Activated gamma-delta T cell treated with anti-CD3 and anti-CD28 coated beads, Interleukin-2, amount 50 U/mL, for 16 hours (primary cell): ENCODE data around the gene ESR1.

Experiments used
- DNase-seq: peaks from one replicate; pipeline ENCODE4 v3.0.0-alpha.2; 2020; ENCODE audit warnings: low read depth

ESR1 gene

DNA sequence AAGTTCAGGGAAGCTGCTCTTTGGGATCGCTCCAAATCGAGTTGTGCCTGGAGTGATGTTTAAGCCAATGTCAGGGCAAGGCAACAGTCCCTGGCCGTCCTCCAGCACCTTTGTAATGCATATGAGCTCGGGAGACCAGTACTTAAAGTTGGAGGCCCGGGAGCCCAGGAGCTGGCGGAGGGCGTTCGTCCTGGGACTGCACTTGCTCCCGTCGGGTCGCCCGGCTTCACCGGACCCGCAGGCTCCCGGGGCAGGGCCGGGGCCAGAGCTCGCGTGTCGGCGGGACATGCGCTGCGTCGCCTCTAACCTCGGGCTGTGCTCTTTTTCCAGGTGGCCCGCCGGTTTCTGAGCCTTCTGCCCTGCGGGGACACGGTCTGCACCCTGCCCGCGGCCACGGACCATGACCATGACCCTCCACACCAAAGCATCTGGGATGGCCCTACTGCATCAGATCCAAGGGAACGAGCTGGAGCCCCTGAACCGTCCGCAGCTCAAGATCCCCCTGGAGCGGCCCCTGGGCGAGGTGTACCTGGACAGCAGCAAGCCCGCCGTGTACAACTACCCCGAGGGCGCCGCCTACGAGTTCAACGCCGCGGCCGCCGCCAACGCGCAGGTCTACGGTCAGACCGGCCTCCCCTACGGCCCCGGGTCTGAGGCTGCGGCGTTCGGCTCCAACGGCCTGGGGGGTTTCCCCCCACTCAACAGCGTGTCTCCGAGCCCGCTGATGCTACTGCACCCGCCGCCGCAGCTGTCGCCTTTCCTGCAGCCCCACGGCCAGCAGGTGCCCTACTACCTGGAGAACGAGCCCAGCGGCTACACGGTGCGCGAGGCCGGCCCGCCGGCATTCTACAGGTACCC lies at the start of gene ESR1:
TSS of gene ESR1 (plus strand) at position 170 of the 858 bp plus-strand sequence. CDS start at position 401, 231 bp downstream.
- DNase-seq: no peak

DNA sequence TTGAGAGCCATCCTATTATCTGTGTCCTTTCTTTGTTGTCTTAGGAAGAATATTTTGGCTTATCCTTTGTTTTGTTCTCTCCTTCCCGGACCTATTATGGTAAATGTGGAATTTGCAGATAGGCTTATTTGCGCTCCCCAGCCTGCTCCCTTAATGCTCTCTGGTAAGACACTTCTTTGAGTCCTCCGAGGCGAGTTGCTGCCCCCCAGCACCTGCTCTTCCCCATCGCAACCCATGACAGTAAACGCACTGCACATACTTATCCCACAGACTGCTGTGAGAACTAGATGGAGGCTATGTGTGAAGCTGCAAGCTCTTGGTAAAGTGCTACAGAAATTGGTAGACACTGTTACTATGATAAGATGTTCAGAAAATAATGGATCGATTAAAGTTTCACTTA lies 47.0 kb upstream of the ESR1 start:
- DNase-seq: no peak

DNA sequence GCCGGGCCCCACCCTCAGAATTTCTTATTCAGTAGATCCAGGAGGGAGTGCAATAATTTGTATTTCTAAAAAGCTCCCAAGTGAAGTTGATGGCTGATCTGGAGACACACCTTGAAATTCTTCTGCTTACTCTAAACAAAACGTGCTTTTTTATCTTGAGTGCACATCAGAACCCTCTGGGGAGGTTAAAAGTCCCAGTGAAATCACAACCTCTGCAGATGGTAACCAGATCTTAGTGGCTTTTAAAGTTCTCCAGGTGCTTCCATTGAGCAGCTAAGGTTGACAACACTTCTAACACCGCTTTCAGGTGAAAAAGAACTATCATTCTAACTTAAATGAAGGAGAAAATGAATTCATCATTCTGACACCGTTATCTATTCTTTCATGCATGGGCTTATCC lies 45.6 kb upstream of the ESR1 start:
- DNase-seq: no peak

DNA sequence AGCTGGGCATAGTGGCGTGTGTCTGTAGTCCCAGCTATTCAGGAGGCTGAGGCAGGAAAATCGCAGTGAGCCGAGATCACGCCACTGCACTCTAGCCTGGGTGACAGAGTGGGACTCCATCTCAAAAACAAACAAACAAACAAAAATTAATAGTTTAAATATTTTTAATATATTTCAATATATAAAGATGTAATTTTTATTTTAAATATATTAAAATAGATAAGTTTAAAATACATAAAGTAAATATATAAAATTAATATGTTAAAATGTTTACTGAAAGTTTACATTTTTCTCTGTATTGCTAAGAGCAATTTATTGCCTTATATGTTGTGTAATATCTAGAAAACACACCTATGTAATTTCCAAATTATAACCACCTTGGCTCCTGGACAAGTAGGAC lies 44.7 kb upstream of the ESR1 start:
- DNase-seq: no peak

DNA sequence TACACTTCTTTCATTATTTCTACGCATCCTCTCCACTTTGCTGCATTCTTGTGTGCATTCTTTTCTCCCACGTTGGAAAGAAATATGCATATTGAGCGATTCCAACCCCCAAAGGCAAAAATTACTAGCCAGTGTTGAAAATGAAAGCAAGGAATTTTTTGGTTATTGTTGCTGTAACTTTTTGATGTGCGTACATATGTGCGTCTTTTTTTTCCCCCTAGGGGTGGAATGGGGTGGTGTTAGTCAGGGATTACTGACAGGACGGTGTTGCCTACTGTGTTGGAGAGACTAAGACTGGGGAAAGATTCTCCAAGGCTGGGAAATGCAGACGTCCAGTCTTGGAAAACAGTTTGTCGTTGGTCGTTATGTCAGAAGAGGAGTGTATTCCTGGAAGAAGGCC lies 44.2 kb upstream of the ESR1 start:
- DNase-seq: no peak

DNA sequence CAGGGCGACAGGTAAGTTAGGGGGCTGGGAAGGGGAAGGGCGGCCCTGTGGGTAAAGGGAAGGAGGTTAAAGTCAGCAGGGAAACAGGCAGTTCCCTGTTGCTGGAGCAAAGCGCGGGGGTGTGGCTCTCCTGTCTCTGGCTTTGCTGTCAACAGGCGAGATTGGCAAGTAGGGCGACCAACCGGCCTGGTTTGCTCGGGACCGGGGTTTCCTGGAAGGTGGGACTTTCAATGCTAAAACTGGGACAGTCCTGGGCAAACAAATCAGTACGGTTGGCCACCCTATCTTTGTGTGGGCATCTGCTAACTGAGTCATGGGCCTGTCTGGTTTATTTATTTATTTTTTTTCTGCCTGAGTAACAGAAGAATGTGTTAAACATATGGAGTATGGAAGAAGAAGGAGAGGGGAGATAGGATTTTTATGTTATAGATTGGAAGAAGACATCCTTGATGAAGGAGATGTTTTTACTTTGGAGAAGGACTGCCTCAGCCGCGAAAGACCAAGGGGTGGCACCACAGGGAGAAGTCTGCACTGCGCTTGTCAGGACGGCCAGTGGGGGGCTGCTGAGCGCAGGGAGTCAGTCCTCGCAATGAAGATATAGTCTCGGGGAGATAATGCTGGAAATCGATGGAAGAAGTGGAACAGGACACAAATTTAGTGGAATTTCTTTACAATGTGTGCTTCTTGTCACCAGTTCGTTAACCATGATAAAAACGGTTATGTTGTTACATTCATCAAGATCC lies 43.4 kb upstream of the ESR1 start:
- DNase-seq: peak; percentile 3

DNA sequence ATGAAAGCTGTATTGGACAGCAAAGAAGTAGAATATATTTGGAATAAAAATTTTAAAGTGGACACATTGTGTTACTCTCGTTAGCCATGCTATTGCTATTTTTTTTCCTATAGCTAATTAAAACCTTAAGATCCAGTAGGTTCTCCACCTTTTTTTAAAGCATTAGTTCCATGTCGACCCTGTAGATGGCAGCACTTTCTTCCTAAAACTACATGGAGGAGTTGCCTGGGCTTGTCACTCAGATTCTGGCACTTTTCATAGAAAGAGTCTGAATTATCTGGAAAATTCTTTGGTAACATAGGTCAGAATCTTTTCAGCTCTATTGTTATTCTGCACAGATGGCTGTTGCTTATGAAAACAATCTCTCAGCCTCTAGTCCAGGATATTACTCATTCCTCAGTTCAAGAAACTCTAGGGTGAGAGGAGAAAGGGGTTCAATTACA lies 42.0 kb upstream of the ESR1 start:
- no peak for DNase-seq

DNA sequence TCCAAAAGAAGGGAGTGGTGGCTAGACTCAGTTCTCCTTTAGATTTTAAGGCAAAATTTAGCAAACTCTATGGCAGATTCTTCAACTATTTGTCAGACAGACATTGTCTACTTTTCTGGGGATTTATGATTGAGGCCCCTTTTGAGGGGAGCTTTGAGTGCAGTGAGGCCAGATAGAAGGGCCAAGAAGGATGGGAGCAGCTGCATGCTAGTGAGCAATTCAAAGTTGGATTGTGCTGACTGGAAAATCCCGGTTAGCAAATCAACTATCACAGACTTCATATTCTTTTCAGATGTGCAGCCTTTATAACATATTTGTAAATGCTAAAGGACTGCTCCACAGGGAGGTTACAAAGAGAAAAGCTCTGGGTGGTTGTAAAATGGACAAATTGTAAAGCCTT lies 35.0 kb upstream of the ESR1 start:
- no peak for DNase-seq

DNA sequence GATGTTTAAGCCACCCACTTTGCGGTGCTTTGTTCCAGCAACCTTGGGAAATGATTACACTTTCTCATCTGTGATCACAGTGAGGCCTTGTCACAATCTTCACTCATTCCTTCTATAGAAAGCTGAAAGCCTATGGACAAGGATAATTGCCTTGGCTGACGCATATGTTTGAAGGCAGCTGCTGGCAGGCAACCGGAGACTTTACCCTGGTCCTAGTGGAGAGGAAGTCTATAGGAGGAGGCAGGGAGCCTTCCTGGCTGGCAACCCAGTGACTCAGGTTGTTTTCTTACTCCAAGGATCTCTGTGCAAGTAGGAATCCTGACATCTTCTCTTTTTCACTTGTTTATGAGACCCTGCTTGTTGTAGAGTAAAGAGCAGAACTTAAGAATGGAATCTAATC lies 34.1 kb upstream of the ESR1 start:
- no peak for DNase-seq

DNA sequence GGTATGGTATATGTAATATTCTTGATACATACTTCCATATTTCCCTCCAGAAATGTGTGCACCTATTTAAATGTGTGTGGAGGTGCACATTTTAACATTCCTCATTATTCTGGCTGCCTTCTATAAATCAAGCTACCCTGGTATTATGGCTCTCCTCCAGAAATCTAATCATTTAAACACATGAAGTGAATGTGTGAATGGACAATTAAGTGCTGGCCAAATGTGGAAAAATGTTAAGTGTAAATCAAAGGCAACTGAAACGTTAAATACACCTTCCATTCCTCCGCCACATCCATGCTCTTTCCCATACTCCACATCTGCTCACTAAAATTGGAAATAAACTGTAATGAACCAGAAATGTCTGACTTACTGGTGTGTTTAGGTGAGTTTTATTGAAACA lies 24.9 kb upstream of the ESR1 start:
- no peak for DNase-seq

DNA sequence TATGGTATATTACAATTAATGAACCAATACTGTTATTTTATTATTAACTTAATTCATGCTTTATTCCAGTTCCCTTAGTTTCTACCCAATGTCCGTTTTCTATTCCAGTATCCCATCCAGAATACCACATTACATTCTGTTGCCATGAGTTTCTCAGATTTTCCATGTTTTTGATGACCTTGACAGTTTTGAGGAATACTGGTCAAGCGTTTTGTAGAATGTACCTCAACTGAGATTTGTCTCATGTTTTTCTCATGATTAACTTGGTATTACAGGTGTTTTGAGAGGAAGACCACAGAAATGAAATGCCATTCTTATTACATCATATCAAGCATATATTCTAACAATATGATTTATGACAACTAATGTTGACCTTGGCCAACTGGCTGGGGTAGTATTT lies 23.8 kb upstream of the ESR1 start:
- DNase-seq: no peak

DNA sequence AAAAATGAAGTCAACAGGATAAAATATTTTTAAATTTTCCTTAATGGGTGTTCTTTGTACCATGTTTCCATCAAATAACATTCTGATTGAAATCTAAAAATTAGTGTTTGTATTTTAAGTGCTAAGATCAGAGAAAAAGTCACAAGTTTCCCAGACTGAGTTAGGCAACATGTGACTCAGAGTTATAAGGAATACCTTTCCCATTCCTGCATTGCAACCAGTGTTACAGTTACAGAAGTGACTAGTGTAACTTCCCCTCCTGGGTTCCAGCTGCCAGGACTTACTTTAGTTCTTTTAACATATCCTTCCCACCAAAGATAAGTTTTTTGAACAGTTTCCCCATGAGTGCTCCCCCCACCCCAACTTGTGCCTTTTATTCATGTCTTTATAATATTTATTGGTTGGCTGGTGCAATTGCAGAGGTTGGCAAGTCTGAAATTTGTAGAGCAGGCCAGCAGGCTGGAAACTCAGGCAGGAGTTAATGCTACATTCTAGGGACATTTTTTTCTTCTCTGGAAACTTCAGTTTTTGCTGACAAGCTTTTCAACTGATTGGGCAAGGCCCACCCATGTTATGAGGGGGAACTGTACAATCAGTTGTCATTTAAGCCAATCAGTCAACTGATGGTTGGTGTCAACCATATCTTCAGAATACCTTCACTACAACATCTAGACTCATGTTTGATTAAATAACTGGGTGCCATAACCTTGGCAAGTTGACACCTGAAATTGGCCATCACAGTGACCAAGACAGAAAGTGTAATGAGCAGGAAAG lies 22.9 kb upstream of the ESR1 start:
- DNase-seq: no peak

DNA sequence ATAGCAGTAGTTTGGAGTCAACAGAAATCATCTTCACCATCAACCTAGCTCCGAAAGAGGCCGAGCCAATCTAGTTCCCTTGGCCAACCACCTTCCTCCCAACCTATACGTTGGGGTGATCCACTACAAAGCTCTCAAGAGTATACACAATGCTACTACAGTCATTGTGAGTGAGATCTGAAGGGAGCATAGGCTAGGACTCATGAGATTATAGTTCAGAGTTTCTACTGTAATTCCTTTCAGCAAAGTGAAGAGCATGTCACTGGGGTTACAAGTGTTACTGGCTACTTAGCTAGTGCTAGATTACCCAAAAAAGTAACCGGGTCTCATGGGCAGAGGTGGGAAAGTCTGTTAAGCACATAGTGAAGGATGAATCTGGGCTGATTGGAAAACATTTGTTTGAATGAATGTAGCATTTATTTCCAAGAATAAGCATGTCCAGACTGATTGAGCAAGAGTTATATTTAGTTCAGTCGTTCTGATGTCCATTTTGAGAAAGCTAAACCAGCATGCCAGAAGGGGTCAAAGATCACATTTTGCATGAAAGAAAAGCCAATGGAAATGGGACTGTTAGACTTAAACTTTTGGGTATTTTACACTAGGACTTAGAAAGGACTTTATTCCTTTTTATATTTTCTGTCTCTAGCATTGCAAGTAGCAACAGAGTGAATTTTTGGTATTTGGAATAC lies 10.5 kb upstream of the ESR1 start:
- DNase-seq: no peak

DNA sequence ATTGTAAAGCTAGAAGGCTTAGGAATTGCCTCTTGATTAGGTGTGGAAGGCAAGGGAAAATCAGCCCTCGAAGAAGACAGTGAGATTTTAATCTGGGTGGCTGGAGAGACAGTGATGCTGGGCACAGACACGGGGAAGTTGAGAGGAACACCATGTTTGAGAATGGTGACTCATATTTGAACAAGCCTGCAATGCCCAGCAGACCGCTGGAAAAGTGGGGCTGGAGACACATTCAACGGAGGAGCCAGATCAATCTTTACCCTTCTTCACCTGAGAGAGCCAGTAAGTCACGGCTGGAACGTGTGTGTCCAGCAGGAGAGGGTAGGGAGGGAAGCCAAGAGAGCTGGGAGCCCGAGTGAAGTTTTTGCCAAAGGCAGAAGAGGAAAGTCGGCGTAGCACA lies 3.7 kb upstream of the ESR1 start:
- DNase-seq: no peak

DNA sequence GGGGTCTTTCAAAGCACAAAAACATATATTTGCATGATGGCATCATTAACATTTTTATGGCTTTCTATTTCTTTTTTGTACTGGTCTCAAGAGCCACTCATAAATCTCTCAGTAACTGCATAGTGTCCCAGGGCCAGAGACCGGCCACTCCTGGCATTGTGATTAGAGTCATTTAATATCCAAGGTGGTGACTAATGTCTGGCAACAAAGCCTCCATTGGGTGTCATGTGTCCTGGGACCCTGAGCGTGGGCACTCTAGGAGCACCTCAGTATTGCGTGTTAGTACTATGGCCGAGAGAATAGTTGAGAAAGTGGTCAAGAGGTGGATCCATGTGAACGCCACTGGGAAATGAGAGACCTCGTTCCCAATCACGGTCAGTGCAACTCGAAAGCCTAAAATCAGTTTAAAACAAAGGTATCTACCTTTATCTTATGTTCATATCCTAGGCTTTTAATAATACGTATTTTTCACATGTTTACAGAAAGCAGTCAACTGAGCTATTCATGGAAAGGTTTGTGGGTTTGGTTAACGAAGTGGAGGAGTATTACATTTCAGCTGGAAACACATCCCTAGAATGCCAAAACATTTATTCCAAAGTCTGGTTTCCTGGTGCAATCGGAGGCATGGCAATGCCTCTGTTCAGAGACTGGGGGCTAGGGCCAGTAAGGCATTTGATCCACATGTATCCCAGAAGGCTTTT lies 2.7 kb upstream of the ESR1 start:
- no peak for DNase-seq

DNA sequence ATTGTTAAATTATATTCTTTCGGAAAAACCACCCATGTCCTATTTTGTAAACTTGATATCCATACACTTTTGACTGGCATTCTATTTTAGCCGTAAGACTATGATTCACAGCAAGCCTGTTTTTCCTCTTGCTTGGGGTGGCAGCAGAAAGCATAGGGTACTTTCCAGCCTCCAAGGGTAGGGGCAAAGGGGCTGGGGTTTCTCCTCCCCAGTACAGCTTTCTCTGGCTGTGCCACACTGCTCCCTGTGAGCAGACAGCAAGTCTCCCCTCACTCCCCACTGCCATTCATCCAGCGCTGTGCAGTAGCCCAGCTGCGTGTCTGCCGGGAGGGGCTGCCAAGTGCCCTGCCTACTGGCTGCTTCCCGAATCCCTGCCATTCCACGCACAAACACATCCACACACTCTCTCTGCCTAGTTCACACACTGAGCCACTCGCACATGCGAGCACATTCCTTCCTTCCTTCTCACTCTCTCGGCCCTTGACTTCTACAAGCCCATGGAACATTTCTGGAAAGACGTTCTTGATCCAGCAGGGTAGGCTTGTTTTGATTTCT lies 2.1 kb upstream of the ESR1 start:
- DNase-seq: no peak

DNA sequence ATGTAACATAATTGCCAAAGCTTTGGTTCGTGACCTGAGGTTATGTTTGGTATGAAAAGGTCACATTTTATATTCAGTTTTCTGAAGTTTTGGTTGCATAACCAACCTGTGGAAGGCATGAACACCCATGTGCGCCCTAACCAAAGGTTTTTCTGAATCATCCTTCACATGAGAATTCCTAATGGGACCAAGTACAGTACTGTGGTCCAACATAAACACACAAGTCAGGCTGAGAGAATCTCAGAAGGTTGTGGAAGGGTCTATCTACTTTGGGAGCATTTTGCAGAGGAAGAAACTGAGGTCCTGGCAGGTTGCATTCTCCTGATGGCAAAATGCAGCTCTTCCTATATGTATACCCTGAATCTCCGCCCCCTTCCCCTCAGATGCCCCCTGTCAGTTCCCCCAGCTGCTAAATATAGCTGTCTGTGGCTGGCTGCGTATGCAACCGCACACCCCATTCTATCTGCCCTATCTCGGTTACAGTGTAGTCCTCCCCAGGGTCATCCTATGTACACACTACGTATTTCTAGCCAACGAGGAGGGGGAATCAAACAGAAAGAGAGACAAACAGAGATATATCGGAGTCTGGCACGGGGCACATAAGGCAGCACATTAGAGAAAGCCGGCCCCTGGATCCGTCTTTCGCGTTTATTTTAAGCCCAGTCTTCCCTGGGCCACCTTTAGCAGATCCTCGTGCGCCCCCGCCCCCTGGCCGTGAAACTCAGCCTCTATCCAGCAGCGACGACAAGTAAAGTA lies 547 bp upstream of the ESR1 start:
- no peak for DNase-seq

DNA sequence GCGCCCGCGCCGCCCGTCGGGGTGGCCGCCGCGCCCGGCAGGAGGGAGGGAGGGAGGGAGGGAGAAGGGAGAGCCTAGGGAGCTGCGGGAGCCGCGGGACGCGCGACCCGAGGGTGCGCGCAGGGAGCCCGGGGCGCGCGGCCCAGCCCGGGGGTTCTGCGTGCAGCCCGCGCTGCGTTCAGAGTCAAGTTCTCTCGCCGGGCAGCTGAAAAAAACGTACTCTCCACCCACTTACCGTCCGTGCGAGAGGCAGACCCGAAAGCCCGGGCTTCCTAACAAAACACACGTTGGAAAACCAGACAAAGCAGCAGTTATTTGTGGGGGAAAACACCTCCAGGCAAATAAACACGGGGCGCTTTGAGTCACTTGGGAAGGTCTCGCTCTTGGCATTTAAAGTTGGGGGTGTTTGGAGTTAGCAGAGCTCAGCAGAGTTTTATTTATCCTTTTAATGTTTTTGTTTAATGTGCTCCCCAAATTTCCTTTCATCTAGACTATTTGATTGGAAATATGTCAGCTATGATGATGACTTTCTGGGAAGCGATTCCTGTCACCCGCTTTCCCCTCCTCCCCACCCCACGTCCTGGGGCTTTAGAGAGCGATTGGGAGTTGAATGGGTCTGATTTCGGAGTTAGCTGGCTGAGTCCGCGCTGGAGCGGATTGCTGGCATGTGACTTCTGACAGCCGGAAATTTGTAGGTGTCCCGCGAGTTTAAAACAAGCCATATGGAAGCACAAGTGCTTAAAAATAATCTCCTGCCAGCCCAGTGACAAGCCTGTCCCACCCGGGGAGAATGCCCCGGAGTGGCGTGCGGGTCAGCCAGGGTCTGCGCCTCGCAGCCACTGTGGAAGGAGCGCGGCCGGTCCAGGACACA lies 1.1 kb downstream of the ESR1 start:
- no peak for DNase-seq

DNA sequence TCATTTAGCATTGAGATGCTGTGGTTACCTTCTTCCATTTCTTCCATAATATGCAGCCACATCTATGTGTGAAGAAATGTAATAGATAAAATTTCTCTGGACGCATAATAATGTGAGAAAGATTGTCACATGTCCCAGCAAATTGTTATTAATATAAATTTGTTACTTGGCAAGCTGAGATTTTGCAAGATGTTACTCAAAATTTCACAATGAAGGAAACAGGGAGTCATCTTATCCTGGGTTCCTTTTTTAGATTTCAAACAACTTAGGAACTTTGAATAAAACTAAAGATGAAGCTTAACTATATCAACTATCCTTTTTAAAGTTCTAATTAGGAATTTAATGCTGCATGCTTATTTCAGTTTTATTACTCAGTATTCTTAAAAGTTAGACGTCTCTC lies 3.6 kb downstream of the ESR1 start:
- no peak for DNase-seq
